GM18870 (cell line): ENCODE data around the gene DNAJC22.
"Not testable (repeated sequence)": the region's sequence is repeated elsewhere in the genome, so short reads cannot be mapped to it uniquely, and the experiment has no call there.

Experiments
- ATAC-seq: cut with Tn5 transposase; IDR thresholded peaks from one replicate; pipeline ENCODE4 v1.9.1; 2021; ENCODE audit warnings: moderate library complexity; ENCODE audit not compliant: unreplicated experiment

Gene DNAJC22

GRCh38 chr12:49330631-49331379, 15.9 kb upstream of the DNAJC22 start:
- ATAC-seq = no peak

DNA sequence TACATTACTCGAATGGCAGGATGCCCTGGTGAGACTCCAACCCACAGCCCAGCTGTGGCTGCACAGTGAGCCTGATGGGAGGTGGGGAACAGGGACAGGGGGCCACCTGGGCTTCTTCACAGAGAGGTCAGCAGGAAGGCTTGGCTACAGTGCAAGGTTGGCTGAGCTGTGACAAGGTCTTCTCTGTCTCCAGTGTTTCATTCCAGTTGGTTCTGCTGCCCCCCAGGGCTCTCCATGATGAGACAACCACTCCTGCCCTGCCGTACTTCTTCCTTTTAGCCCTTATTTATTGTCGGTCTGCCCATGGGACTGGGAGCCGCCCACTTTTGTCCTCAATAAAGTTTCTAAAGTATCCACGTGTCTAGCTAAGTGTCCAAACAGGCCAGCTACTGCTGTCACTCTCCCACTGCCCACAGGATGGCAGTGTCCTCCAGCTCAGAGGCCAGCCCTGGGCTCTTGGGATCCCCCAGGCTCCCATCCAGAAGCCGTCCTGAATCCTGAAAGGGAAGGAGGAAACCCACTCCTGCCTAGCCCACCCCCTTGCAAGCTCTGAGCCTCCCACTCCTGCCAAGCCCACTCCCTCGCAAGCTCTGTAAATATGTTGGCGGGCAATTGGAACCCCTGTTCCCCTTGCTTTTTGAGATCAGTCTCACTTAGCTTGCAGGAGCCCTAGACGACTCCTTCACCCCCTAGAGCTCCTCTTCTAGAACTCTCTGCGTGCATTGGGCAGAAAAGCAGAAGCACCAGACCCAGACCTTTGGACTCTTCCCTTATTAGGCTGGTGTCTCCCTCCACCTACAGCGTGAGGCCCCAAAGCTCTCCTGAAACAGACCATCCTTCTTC, 15.1 kb upstream of the DNAJC22 start:
- ATAC-seq = no peak

DNA sequence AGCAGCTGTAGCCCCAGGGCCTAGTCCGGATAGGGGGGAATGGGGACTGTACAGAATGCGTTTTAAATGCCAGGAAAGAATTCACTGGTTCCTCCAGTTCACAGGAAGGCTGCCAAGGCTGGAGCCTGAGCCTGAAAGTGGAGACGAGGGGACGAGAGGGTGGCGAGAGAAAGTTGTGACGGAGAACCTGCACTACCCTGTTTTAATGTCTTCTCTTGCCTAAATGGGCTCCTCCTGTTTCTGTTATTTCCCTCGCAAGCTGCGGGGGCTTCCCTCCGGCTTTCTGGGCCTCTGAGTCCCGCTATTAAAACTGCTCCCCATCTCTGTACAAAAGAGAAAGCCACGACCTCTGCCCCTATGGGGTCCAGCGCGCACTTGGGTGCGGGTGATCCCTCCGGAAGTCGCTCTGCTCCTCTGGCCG, 14.2 kb upstream of the DNAJC22 start:
- ATAC-seq = no peak

DNA sequence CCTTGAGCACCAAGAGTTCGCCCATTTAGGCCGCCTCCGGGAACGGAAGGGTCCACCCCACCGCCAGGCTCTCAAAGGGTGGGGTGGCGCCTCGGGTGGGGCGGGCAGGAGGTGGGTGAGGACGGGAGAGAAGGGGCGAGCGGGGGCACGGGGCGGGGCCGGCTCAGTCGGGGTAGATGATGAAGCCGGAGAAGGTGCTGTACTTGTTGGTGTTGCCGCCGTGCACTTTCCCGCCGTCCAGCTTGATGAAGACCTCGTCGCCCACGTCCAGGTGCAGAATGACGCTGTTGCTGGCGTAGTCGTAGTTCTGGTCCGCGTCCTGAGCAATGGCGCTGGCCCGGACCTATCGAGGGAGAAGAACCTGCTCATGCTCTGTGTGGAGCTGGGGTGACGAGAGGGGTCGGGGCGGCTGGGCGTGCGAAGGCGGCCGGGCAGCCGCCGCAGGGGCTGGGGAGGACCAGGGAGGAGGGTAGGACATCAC, 13.8 kb upstream of the DNAJC22 start:
- no peak for ATAC-seq

DNA sequence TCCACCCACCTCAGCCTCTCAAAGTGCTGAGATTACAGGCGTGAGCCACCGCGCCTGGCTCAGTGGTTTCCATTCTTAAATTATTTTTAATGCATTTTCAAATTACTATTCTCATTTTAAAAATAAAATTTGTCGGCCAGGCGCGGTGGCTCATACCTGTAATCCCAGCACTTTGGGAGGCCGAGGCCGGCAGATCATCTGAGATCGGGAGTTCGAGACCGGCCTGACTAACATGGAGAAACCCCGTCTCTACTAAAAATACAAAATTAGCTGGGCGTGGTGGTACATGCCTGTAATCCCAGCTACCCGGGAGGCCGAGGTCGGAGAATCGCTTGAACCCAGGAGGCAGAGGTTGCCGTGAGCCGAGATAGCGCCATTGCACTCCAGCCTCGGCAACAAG, 12.9 kb upstream of the DNAJC22 start:
- not testable (repeated sequence) for ATAC-seq

GRCh38 chr12:49334226-49334625, 12.5 kb upstream of the DNAJC22 start:
- no peak for ATAC-seq

DNA sequence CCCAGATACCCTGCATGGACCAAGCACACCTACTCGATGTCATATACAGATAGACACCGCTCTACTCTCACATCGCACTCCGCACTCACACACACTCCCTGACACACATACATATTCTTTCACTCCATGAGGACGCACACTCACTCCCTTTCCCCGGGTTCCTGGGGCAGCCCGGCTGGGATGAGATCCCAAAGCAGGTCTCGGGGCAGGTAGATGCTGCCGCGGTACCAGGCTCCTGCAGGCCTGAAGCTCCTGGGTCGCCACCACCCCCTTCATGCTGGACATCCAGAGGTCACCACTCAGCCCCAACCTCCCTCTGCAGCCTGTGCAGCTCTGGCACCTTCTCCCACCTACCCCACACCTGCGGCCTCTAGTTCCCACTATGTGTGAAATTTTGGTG, 12.0 kb upstream of the DNAJC22 start:
- no peak for ATAC-seq

GRCh38 chr12:49335118-49335954, 11.4 kb upstream of the DNAJC22 start:
- no peak for ATAC-seq

GRCh38 chr12:49335955-49336644, 10.6 kb upstream of the DNAJC22 start:
- ATAC-seq = no peak

GRCh38 chr12:49336645-49337584, 9.8 kb upstream of the DNAJC22 start, which contains the start of gene C1QL4:
TSS of gene C1QL4 (minus strand) at chr12:49337188. CDS start at chr12:49336477, 711 bp downstream.
- ATAC-seq = no peak

GRCh38 chr12:49338830-49339463, 7.7 kb upstream of the DNAJC22 start:
- no peak for ATAC-seq

DNA sequence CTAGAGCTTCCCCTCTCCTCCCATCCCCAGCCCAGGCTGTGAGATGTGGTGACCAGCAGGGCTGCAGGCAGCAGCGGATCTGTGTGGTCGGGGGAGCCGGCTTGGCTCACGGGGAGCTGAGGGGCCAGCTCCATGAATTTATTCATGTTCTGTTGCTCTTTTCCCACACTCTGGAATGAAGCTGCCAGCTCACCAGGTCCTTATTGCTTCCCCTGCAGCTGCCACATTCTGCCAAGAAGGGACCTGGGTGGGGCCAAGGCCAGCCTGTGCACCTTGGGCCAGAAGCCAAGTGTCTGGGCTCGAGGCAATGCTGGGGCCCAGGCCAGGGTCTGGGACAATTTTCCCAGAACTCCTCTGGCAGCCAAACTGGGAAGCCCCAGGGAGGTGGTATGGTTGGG, 7.2 kb upstream of the DNAJC22 start:
- ATAC-seq = no peak

DNA sequence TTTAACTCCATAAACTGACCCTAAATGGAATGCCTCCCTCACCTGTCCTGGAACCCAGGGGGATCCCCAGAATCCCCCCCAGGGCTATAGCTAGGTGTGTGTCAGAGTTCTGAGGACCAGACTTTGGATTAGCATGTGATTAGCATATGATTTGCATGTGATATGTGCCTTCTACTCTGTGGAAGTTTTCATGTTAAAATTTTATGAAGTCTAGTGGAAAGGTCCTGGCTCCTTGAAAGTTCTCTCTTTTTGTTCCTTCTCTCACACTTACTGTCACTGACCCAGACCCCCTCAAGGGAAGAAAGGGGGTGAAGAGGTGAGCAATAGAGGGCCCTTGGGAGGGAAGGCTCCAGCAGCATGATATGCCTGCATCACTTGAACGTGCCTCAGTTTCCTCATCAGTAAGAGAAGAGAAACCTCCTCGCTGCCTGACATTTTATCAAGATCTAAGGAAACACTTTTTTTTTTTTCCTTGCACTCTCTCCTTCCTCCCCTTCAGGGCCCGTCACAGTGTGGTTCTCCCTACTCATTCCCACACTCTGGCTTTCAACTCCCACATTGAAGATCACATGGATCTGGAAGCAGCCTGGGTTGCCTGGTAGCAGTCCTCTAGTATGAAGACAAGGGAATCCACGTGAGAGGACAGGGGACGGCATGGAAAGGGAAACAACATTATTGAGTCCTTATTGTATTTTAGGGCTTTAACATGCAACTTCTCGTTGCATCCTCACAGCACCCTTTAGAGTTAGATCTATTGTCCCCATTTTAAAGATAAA, 6.4 kb upstream of the DNAJC22 start:
- no peak for ATAC-seq

DNA sequence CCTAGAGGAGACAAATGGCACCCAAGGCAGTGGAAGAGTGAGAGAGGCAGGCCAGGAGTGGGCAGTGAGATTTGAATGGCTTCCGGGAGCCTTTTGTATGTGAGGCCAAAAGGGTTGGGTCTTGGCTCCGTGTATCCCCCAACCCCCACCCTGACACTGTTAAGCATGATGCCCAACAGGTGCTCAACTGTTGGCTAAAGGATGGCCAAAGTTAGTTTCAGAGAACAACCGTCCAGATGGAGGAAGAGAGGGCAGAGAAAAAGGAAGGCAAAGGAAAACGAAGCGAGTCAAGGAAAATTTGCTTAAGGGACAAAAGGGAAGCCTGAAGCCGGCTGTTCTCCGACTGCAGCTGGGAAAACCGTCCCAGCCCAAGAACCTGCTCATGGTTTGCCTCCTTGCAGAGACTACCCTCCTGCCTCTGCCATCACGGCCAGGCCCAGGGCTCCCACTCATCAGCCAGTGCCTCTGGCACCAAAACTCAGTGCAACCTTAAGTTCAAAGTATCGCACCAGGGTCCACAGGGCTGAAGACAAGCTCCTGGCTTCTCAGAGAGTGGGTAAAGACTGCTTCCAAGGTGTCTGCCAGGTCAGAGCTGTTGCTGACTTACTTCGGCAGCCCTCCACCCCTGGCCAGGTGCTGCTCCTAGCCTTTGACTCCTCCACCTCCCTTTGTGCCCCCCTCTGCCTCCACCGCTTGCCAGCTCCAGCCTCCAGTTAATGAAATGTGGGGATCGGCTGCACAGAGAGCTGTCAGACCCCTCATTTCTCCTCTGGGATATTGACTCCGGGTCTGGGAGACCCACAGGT, 5.5 kb upstream of the DNAJC22 start:
- ATAC-seq = no peak

GRCh38 chr12:49341777-49342065, 5.0 kb upstream of the DNAJC22 start:
- no peak for ATAC-seq

DNA sequence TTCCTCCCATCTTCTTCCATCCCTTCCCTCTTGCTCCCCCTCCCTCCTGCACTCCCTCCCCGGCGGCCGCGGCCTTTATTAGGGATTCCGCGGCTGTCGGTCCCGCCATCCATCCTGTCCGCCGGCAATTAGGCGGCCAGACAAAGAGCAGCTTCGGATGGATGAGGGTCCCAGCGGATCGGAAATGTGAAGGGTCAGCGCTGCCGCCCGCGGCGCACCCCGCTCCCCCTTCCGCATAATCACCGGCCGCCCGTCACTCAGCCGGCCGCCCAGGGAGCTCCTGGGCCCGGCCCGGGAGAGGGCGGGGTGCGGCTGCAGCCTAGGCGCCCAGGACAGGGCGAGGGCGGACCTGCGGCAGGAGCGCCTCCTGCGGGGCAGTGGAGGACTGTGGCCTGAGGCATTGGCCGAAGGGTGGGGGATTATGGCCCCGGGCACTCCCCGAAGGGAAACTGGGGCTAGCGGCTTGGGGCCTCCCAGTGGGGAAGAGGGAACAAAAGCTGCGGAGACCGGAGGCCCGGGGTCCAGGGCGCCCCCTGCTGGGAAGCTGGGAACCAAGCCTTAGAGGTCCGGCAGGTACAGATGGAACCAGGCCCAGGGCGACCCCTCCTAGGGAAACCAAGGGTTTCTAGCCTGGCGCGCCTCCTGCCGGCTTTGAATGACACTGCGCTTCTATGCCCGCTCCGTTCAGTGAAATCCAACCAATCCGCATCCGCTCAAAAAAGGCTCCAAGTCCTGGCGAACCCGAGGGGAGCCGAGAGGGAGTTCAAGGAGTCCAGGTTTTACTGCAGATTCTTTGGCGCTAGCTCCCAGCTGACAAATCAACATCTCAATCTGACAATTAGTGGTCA, 4.4 kb upstream of the DNAJC22 start:
- ATAC-seq = peak; percentile 73
